Thymus (tissue), 11 donors: ENCODE results near the gene GPATCH8. TPM values are rescaled to one million over a fixed set of nuclear protein-coding genes. Genes with fewer than 3 reads are reported as not detected.
A peak's percentile ranks its signal among the peaks of the same experiment; 100 is the strongest.

Source experiments
- DNase-seq, 9 donors: peaks; one replicate each; pipeline ENCODE4 v3.0.0-alpha.2; 2013; ENCODE audit warnings: low spot score in 9 of 9, low read depth in 6 of 9, missing footprints in 1 of 9
- H3K27ac ChIP-seq, 2 donors: one replicate each; pipeline ENCODE4 v1.5.1; 2013; ENCODE audit warnings: control low read depth in 1 of 2, low read depth in 1 of 2, low read length in 1 of 2, mild to moderate bottlenecking in 1 of 2, moderate library complexity in 1 of 2
- H3K27me3 ChIP-seq, 2 donors: one replicate each; pipeline ENCODE4 v1.5.1; 2013; ENCODE audit warnings: low read length in 1 of 2; ENCODE audit not compliant: control insufficient read depth in 2 of 2, insufficient read depth in 1 of 2
- H3K36me3 ChIP-seq, 2 donors: one replicate each; pipeline ENCODE4 v1.5.1; 2013; ENCODE audit warnings: low read length in 1 of 2, mild to moderate bottlenecking in 1 of 2, moderate library complexity in 1 of 2; ENCODE audit not compliant: control insufficient read depth in 2 of 2, insufficient read depth in 2 of 2
- H3K4me1 ChIP-seq, 2 donors: one replicate each; pipeline ENCODE4 v1.5.1; 2013; ENCODE audit warnings: low read length in 2 of 2; ENCODE audit not compliant: control insufficient read depth in 2 of 2, insufficient read depth in 2 of 2
- H3K4me3 ChIP-seq, 2 donors: one replicate each; pipeline ENCODE4 v1.5.1; 2013; ENCODE audit warnings: low read length in 2 of 2, control low read depth in 1 of 2, mild to moderate bottlenecking in 1 of 2
- H3K9me3 ChIP-seq, 2 donors: one replicate each; pipeline ENCODE4 v1.5.1; 2013; ENCODE audit warnings: low read length in 1 of 2, mild to moderate bottlenecking in 1 of 2; ENCODE audit not compliant: control insufficient read depth in 2 of 2, insufficient read depth in 1 of 2
- WGBS: extraction: QIAGEN DNeasy Blood & Tissue Kit; methylation state at CpG from one replicate; pipeline ENCODE4 v1.1.7; 2013; 5-methylcytosine and 5-hydroxymethylcytosine counted together
- polyA plus RNA-seq: library from polyadenylated mRNA; stranded (reverse); fragments of 200-250 nt; gene quantifications from one replicate; pipeline ENCODE4 v1.2.3, GENCODE V29; 2013
- total RNA-seq: library from RNA; stranded (reverse); fragments of 120-200 nt; gene quantifications from one replicate; pipeline ENCODE4 v1.2.4, GENCODE V29; 2013
- donor health status: healthy.

GPATCH8 gene
- total and polyA plus RNA-seq, 2 donors, result 11.1 to 12.7 TPM

- no peaks in the 10 kb centered on the region for H3K36me3 ChIP-seq
- H3K9me3 ChIP-seq, result peaks cover 0 to 5% of the 10 kb centered on the region in 2 donors
- 13% methylated on average over 68 of the region's 68 CpGs for WGBS
- peaks cover 6 to 21% of the 10 kb centered on the region in 2 donors for H3K4me1 ChIP-seq
- peak overlapping the region; percentile 37 to 50 for H3K4me3 ChIP-seq
- H3K27ac ChIP-seq, result no peak overlapping the region
- DNase-seq, result peak; percentile 27 to 87 (median 67)
- peaks cover 19 to 59% of the 10 kb centered on the region in 2 donors for H3K27me3 ChIP-seq
Measured at GRCh38 chr17:44385287-44386181, 117.7 kb downstream of the GPATCH8 start.

GRCh38 chr17:44384823-44385286, 118.4 kb downstream of the GPATCH8 start:
- WGBS, result 11% methylated on average over 26 of the region's 26 CpGs
- no peak for DNase-seq
- peaks cover 0 to 5% of the 10 kb centered on the region in 2 donors for H3K9me3 ChIP-seq
- H3K27ac ChIP-seq, result no peak overlapping the region
- peaks cover 6 to 21% of the 10 kb centered on the region in 2 donors for H3K4me1 ChIP-seq
- peak overlapping the region; percentile 11 to 50 for H3K4me3 ChIP-seq
- H3K27me3 ChIP-seq, result peaks cover 19 to 64% of the 10 kb centered on the region in 2 donors
- H3K36me3 ChIP-seq, result no peaks in the 10 kb centered on the region

GRCh38 chr17:44384281-44384822, 118.9 kb downstream of the GPATCH8 start:
- H3K9me3 ChIP-seq, result peaks cover 0 to 5% of the 10 kb centered on the region in 2 donors
- no peak for DNase-seq
- WGBS, result 70% methylated on average over 29 of the region's 29 CpGs
- no peaks in the 10 kb centered on the region for H3K36me3 ChIP-seq
- no peak overlapping the region for H3K27ac ChIP-seq
- no peak overlapping the region for H3K4me3 ChIP-seq
- peaks cover 6 to 18% of the 10 kb centered on the region in 2 donors for H3K4me1 ChIP-seq
- peaks cover 19 to 64% of the 10 kb centered on the region in 2 donors for H3K27me3 ChIP-seq

GRCh38 chr17:44383861-44384260, 119.3 kb downstream of the GPATCH8 start:
- Histone ChIP-seq H3K4me1 (peaks cover 6 to 18% of the 10 kb centered on the region in 2 donors), H3K9me3 (peaks cover 0 to 5% of the 10 kb centered on the region in 2 donors), H3K36me3 (no peaks in the 10 kb centered on the region), H3K27me3 (peaks cover 19 to 64% of the 10 kb centered on the region in 2 donors), H3K27ac (no peak overlapping the region), H3K4me3 (no peak overlapping the region)
- WGBS, result 95% methylated on average over 16 of the region's 16 CpGs
- no peak for DNase-seq

- peaks cover 0 to 6% of the 10 kb centered on the region in 2 donors for H3K9me3 ChIP-seq
- WGBS, result 98% methylated on average over 15 of the region's 15 CpGs
- peaks cover 6 to 18% of the 10 kb centered on the region in 2 donors for H3K4me1 ChIP-seq
- H3K27ac ChIP-seq, result no peak overlapping the region
- DNase-seq, result no peak
- H3K27me3 ChIP-seq, result peaks cover 19 to 65% of the 10 kb centered on the region in 2 donors
- no peak overlapping the region for H3K4me3 ChIP-seq
- no peaks in the 10 kb centered on the region for H3K36me3 ChIP-seq
Measured at GRCh38 chr17:44383363-44383762, 119.8 kb downstream of the GPATCH8 start.

GRCh38 chr17:44382917-44383316, 120.3 kb downstream of the GPATCH8 start:
- WGBS, result 97% methylated on average over 6 of the region's 6 CpGs
- Histone ChIP-seq H3K4me1 (peaks cover 6 to 18% of the 10 kb centered on the region in 2 donors), H3K36me3 (no peaks in the 10 kb centered on the region), H3K27me3 (peaks cover 19 to 68% of the 10 kb centered on the region in 2 donors), H3K4me3 (no peak overlapping the region), H3K9me3 (peaks cover 0 to 7% of the 10 kb centered on the region in 2 donors), H3K27ac (no peak overlapping the region)
- DNase-seq, result no peak

GRCh38 chr17:44381810-44382305, 121.3 kb downstream of the GPATCH8 start:
- Histone ChIP-seq H3K9me3 (peaks cover 0 to 7% of the 10 kb centered on the region in 2 donors), H3K27me3 (peaks cover 19 to 66% of the 10 kb centered on the region in 2 donors), H3K36me3 (no peaks in the 10 kb centered on the region), H3K4me1 (peaks cover 6 to 18% of the 10 kb centered on the region in 2 donors), H3K27ac (no peak overlapping the region), H3K4me3 (no peak overlapping the region)
- 90% methylated on average over 4 of the region's 4 CpGs for WGBS
- no peak for DNase-seq

GRCh38 chr17:44380767-44381166, 122.4 kb downstream of the GPATCH8 start:
- H3K36me3 ChIP-seq, result no peaks in the 10 kb centered on the region
- DNase-seq, result no peak
- no peak overlapping the region for H3K27ac ChIP-seq
- peaks cover 0 to 7% of the 10 kb centered on the region in 2 donors for H3K9me3 ChIP-seq
- H3K27me3 ChIP-seq, result peaks cover 15 to 65% of the 10 kb centered on the region in 2 donors
- H3K4me1 ChIP-seq, result peaks cover 2 to 14% of the 10 kb centered on the region in 2 donors
- WGBS, result 90% methylated on average over 9 of the region's 9 CpGs
- H3K4me3 ChIP-seq, result no peak overlapping the region

- peaks cover 11 to 65% of the 10 kb centered on the region in 2 donors for H3K27me3 ChIP-seq
- no peak overlapping the region for H3K27ac ChIP-seq
- DNase-seq, result no peak
- peaks cover 0 to 7% of the 10 kb centered on the region in 2 donors for H3K4me1 ChIP-seq
- no peak overlapping the region for H3K4me3 ChIP-seq
- no peaks in the 10 kb centered on the region for H3K36me3 ChIP-seq
- 93% methylated on average over 10 of the region's 10 CpGs for WGBS
- H3K9me3 ChIP-seq, result peaks cover 0 to 2% of the 10 kb centered on the region in 2 donors
Measured at GRCh38 chr17:44379887-44380286, 123.3 kb downstream of the GPATCH8 start.
